Stimulated activated effector memory CD8-positive, alpha-beta T cell treated with anti-CD3 and anti-CD28 coated beads, Interleukin-12 subunit alpha, Interleukin-12 subunit beta, amount 100 ng/mL, for 72 hours (primary cell): ENCODE results near the gene NCKAP5.

Experiments
- ATAC-seq: fragments of 150-1000 bp; cut with Tn5 transposase; 2 replicates; pipeline ENCODE4 v1.10.0; 2021
- DNase-seq, 2 donors: peaks; one replicate each; pipeline ENCODE4 v3.0.0; 2021 to 2022; ENCODE audit warnings: low spot score in 2 of 2
- H3K27ac Mint-ChIP-seq: one replicate; pipeline ENCODE4 v1.8.0; 2022; ENCODE audit warnings: mild to moderate bottlenecking, mixed read lengths
- H3K36me3 Mint-ChIP-seq: one replicate; pipeline ENCODE4 v1.8.0; 2022; ENCODE audit warnings: mild to moderate bottlenecking, mixed read lengths
- H3K4me1 Mint-ChIP-seq: one replicate; pipeline ENCODE4 v1.8.0; 2022; ENCODE audit warnings: mixed read lengths
- H3K4me3 Mint-ChIP-seq: one replicate; pipeline ENCODE4 v1.8.0; 2022; ENCODE audit warnings: mild to moderate bottlenecking, mixed read lengths
- H3K9me3 Mint-ChIP-seq: one replicate; pipeline ENCODE4 v1.8.0; 2022; ENCODE audit warnings: mixed read lengths

Gene NCKAP5

GRCh38 chr2:132873738-132874137 lies 694.5 kb downstream of the NCKAP5 start:
- DNase-seq (no peak), ATAC-seq (no peak)
- no peak overlapping the region for H3K27ac Mint-ChIP-seq
- H3K4me1 Mint-ChIP-seq: no peaks in the 10 kb centered on the region
- peaks cover 10% of the 10 kb centered on the region for H3K9me3 Mint-ChIP-seq
- H3K36me3 Mint-ChIP-seq: no peaks in the 10 kb centered on the region
- no peak overlapping the region for H3K4me3 Mint-ChIP-seq

- DNase-seq (no peak), ATAC-seq (no peak)
- peaks cover 4% of the 10 kb centered on the region for H3K9me3 Mint-ChIP-seq
- H3K4me3 Mint-ChIP-seq: no peak overlapping the region
- H3K27ac Mint-ChIP-seq: no peak overlapping the region
- no peaks in the 10 kb centered on the region for H3K4me1 Mint-ChIP-seq
- H3K36me3 Mint-ChIP-seq: no peaks in the 10 kb centered on the region
Observed at GRCh38 chr2:132871831-132872230, 696.4 kb downstream of the NCKAP5 start.

- Mint-ChIP-seq H3K36me3 (no peaks in the 10 kb centered on the region), H3K27ac (no peak overlapping the region), H3K4me3 (no peak overlapping the region), H3K4me1 (no peaks in the 10 kb centered on the region), H3K9me3 (peaks cover 5% of the 10 kb centered on the region)
- DNase-seq: no peak
- no peak for ATAC-seq
Observed at GRCh38 chr2:132863961-132864360, 704.3 kb downstream of the NCKAP5 start.

GRCh38 chr2:132860220-132860619 lies 708.0 kb downstream of the NCKAP5 start:
- Mint-ChIP-seq H3K27ac (no peak overlapping the region), H3K4me1 (no peaks in the 10 kb centered on the region), H3K4me3 (no peak overlapping the region), H3K9me3 (peaks cover 8% of the 10 kb centered on the region), H3K36me3 (no peaks in the 10 kb centered on the region)
- DNase-seq: no peak
- ATAC-seq: no peak

- no peaks in the 10 kb centered on the region for H3K4me1 Mint-ChIP-seq
- no peak for DNase-seq
- H3K36me3 Mint-ChIP-seq: no peaks in the 10 kb centered on the region
- no peak overlapping the region for H3K27ac Mint-ChIP-seq
- ATAC-seq: no peak
- peaks cover 8% of the 10 kb centered on the region for H3K9me3 Mint-ChIP-seq
- no peak overlapping the region for H3K4me3 Mint-ChIP-seq
Observed at GRCh38 chr2:132859590-132859989, 708.7 kb downstream of the NCKAP5 start.

GRCh38 chr2:132857319-132857718 lies 710.9 kb downstream of the NCKAP5 start:
- H3K4me3 Mint-ChIP-seq: no peak overlapping the region
- H3K9me3 Mint-ChIP-seq: peaks cover 8% of the 10 kb centered on the region
- no peaks in the 10 kb centered on the region for H3K4me1 Mint-ChIP-seq
- ATAC-seq (no peak), DNase-seq (no peak)
- H3K36me3 Mint-ChIP-seq: no peaks in the 10 kb centered on the region
- H3K27ac Mint-ChIP-seq: no peak overlapping the region

- Mint-ChIP-seq H3K4me3 (no peak overlapping the region), H3K27ac (no peak overlapping the region), H3K4me1 (no peaks in the 10 kb centered on the region), H3K36me3 (no peaks in the 10 kb centered on the region), H3K9me3 (peaks cover 5% of the 10 kb centered on the region)
- no peak for ATAC-seq
- DNase-seq: no peak
Observed at GRCh38 chr2:132850688-132851087, 717.6 kb downstream of the NCKAP5 start.

- no peak for ATAC-seq
- no peak overlapping the region for H3K4me3 Mint-ChIP-seq
- no peaks in the 10 kb centered on the region for H3K36me3 Mint-ChIP-seq
- peaks cover 2% of the 10 kb centered on the region for H3K9me3 Mint-ChIP-seq
- no peak overlapping the region for H3K27ac Mint-ChIP-seq
- no peak for DNase-seq
- H3K4me1 Mint-ChIP-seq: no peaks in the 10 kb centered on the region
Observed at GRCh38 chr2:132849118-132849517, 719.1 kb downstream of the NCKAP5 start.

- Mint-ChIP-seq H3K9me3 (peaks cover 5% of the 10 kb centered on the region), H3K4me1 (no peaks in the 10 kb centered on the region), H3K27ac (no peak overlapping the region), H3K4me3 (no peak overlapping the region), H3K36me3 (no peaks in the 10 kb centered on the region)
- ATAC-seq (no peak), DNase-seq (no peak)
Observed at GRCh38 chr2:132845339-132845738, 722.9 kb downstream of the NCKAP5 start.

- DNase-seq (no peak), ATAC-seq (no peak)
- no peaks in the 10 kb centered on the region for H3K36me3 Mint-ChIP-seq
- peaks cover 5% of the 10 kb centered on the region for H3K9me3 Mint-ChIP-seq
- no peaks in the 10 kb centered on the region for H3K4me1 Mint-ChIP-seq
- no peak overlapping the region for H3K4me3 Mint-ChIP-seq
- no peak overlapping the region for H3K27ac Mint-ChIP-seq
Observed at GRCh38 chr2:132844585-132844984, 723.7 kb downstream of the NCKAP5 start.

- Mint-ChIP-seq H3K4me3 (no peak overlapping the region), H3K27ac (no peak overlapping the region), H3K4me1 (no peaks in the 10 kb centered on the region), H3K9me3 (peaks cover 20% of the 10 kb centered on the region), H3K36me3 (no peaks in the 10 kb centered on the region)
- DNase-seq (no peak), ATAC-seq (no peak)
Observed at GRCh38 chr2:132837769-132838168, 730.5 kb downstream of the NCKAP5 start.

- H3K4me3 Mint-ChIP-seq: no peak overlapping the region
- H3K27ac Mint-ChIP-seq: no peak overlapping the region
- DNase-seq (no peak), ATAC-seq (no peak)
- no peaks in the 10 kb centered on the region for H3K4me1 Mint-ChIP-seq
- H3K9me3 Mint-ChIP-seq: peaks cover 8% of the 10 kb centered on the region
- no peaks in the 10 kb centered on the region for H3K36me3 Mint-ChIP-seq
Observed at GRCh38 chr2:132830321-132830827, 737.9 kb downstream of the NCKAP5 start.

- Mint-ChIP-seq H3K36me3 (no peaks in the 10 kb centered on the region), H3K4me3 (no peak overlapping the region), H3K27ac (no peak overlapping the region), H3K9me3 (peaks cover 2% of the 10 kb centered on the region), H3K4me1 (no peaks in the 10 kb centered on the region)
- DNase-seq (no peak), ATAC-seq (no peak)
Observed at GRCh38 chr2:132825601-132826000, 742.7 kb downstream of the NCKAP5 start.

GRCh38 chr2:132824716-132825115 lies 743.5 kb downstream of the NCKAP5 start:
- Mint-ChIP-seq H3K36me3 (no peaks in the 10 kb centered on the region), H3K4me1 (no peaks in the 10 kb centered on the region), H3K9me3 (peaks cover 2% of the 10 kb centered on the region), H3K27ac (no peak overlapping the region), H3K4me3 (no peak overlapping the region)
- ATAC-seq (no peak), DNase-seq (no peak)

GRCh38 chr2:132816234-132816633 lies 752.0 kb downstream of the NCKAP5 start:
- DNase-seq (no peak), ATAC-seq (no peak)
- Mint-ChIP-seq H3K27ac (no peak overlapping the region), H3K4me3 (no peak overlapping the region), H3K9me3 (peaks cover 6% of the 10 kb centered on the region), H3K4me1 (no peaks in the 10 kb centered on the region), H3K36me3 (no peaks in the 10 kb centered on the region)

GRCh38 chr2:132815516-132815915 lies 752.7 kb downstream of the NCKAP5 start:
- Mint-ChIP-seq H3K27ac (no peak overlapping the region), H3K4me3 (no peak overlapping the region), H3K36me3 (no peaks in the 10 kb centered on the region), H3K4me1 (no peaks in the 10 kb centered on the region), H3K9me3 (peaks cover 8% of the 10 kb centered on the region)
- ATAC-seq (no peak), DNase-seq (no peak)

- Mint-ChIP-seq H3K27ac (no peak overlapping the region), H3K9me3 (peaks cover 9% of the 10 kb centered on the region), H3K4me1 (no peaks in the 10 kb centered on the region), H3K36me3 (no peaks in the 10 kb centered on the region), H3K4me3 (no peak overlapping the region)
- DNase-seq: no peak
- no peak for ATAC-seq
Observed at GRCh38 chr2:132814651-132815050, 753.6 kb downstream of the NCKAP5 start.
